ENCODE data around the gene EXT2.

EXT2 gene

GRCh38 chr11:44167046-44167445, 71.6 kb downstream of the EXT2 start:
- DNase-seq (ENCODE audit: low read depth): no peak

GRCh38 chr11:44171518-44171917, 76.0 kb downstream of the EXT2 start:
- no peak for DNase-seq (ENCODE audit: low read depth)

GRCh38 chr11:44172966-44173365, 77.5 kb downstream of the EXT2 start:
- no peak for DNase-seq (ENCODE audit: low read depth)

GRCh38 chr11:44174842-44175241, 79.4 kb downstream of the EXT2 start:
- DNase-seq (ENCODE audit: low read depth): no peak

DNA sequence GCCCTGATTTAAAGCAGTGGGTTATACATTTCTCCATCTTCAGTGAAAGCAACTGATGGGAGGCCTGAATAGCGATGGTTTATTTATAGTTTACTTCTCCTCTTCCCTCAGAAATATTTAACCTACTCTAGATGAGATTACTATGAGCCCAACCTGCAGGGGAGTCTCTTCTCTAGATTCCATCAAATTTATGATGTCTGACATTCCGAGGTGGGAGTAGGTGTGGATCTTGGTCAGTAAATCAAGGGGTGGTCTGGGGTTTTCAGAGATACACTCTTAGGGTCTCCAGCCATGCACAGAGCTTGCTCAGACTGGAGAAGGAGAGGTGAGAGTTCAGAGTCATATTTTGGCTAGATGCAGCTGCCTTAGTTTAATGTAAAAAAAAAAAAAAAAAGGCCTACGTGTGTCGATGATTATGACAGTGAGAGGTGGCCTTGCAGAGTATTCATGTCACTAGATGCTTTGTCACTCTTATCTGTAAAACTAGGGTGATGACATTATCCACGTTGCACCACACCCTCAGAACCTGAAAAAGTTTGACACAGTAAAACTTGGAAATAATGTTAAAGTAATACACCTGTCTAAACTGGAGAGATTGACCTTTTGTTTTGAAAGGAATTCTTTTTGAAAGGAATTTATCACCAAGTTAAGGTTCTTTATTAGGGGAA, 81.2 kb downstream of the EXT2 start:
- DNase-seq (ENCODE audit: low read depth): no peak

- DNase-seq (ENCODE audit: low read depth): no peak
Measured at GRCh38 chr11:44177905-44178304, 82.4 kb downstream of the EXT2 start.

GRCh38 chr11:44178381-44178780, 82.9 kb downstream of the EXT2 start:
- no peak for DNase-seq (ENCODE audit: low read depth)

- no peak for DNase-seq (ENCODE audit: low read depth)
Measured at GRCh38 chr11:44179173-44179572, 83.7 kb downstream of the EXT2 start.

GRCh38 chr11:44180107-44180506, 84.6 kb downstream of the EXT2 start:
- no peak for DNase-seq (ENCODE audit: low read depth)

- DNase-seq (ENCODE audit: low read depth): no peak
Measured at GRCh38 chr11:44185522-44185921, 90.0 kb downstream of the EXT2 start.

DNA sequence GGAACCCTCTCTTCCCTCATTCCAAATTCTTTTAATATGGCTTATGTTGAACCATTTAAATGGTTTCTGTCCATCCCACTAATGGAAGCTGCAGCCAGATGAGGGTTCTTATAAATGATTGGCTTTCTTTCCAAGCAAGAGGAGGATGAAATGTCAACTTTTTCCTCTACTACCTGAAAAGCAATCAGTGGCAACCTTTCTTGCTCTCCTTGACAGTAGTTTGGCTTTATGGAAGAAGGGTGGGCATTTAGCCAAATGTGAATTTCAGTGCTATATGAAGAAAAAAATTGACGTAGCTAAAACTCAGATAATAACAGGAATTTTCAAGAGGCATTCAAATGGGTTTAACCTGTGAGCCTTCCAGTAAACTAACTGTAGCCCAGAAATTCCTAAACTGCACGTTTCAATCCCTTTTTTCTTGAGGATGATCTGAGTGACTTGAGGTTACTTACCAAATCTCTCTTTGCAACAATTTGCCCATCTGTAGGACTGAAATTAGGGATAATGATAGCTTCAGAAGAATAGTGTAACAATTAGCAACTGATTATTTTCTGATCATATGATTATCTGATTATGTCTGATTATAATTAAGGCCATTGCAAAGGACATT, 90.9 kb downstream of the EXT2 start:
- DNase-seq (ENCODE audit: low read depth): no peak

DNA sequence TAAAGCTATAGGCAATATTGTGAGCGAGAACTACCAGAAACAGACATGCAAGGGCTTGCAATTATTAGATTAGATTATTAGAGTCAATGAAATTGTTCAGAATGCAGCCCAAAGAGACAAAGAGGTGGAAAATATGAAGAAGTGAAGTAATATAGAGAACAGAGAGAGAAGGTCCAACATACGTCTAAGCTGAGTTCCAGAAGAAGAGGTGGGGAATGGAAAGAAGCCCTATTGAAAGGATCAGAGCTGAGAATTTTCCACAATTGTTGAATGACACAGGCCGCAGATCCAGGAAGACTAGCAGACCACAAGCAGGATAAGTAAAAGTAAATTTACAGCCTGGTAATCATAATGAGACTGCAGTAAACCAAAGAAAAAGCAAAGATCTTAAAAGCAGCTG, 93.2 kb downstream of the EXT2 start:
- DNase-seq (ENCODE audit: low read depth): no peak

DNA sequence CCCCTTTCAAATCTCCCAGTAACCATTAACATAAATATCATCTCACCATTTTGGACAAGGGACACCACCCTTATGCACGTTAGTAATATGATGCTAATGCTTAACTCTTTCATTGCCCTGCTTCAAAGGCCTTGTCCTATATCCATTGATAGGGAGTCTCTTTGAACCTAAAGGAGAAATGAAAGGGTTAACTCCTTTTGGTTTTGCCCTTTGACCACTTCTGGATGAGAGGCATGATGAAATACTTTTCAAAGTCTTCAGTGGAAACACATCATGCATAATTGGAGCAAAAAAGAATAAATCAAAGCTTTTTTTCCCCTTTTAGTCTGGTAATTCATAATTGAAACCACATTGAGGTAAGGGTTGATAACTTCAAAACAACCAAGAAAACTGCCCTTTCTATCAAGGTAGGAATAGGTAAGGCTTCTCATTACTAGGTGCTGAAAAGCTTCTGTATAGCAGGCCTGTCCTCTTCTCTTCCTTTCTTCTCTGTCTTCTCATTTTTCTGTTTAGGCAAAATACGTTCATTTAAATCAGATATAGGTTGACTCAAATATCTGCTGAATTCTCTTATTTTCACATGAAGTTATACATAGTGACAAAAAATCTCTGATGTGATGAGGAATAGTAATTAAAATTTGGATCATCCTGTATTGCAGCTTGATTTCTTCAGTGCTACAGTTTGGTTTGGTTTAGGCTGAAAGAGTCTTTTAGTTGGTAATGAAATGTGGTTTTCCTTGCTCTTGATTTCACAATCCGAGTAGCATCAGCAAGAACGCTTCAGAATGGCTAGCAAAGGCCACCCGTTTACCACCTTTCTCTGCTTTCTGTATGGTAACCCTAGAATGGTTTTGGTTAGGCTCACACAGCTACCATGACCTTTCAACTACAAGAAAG, 94.8 kb downstream of the EXT2 start:
- no peak for DNase-seq (ENCODE audit: low read depth)

GRCh38 chr11:44190883-44191230, 95.4 kb downstream of the EXT2 start:
- DNase-seq (ENCODE audit: low read depth): no peak

DNA sequence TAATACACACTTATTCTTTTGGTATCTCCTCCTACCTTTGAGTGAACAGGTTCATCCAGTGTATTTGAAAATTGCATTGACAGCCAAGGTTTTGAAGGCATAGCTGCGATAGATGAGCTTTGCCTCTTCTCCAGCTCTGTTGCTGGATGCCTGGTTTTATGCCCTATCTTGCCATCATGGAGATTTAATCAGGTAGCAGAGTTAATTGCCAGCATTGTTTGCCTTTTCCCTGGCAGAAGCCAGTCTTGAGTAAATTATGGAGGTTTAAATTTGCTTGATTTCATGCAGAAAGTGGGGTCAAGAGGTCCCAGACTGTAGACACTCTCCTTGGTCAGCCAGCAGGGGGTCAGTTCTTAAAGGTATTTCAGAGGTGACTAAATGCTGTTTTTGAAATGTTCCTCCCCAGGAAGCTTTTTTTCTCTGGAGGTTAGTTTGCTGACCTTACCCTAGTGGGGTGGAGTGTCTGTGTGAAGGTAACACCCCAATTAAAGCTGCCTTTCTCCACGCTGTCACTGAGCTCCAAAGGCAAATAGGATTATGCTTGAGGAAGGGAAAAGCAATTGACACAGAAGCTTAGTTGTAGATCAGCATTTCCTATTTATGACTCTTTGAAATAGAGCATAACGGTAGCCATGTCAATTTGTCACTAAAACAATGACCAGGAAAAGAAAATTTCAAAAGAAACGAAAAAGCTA, 96.0 kb downstream of the EXT2 start:
- no peak for DNase-seq (ENCODE audit: low read depth)

DNA sequence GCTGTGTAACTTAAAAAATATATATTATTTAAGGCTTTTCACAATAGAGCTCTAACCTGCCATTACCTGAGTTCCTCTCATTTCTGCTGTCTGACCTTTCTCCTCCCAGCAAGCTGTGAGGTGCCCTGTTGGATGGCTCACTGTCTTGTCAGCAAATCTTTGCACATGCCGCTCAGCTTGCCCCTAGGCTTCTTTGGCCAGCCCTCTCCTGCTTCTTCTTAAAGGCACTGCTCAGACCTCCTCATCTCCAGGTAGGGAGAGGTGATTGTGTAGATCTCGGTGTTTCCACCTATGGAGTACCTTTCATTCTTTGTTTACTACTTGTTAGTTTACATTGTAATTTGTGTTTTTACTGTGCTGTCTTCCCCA, 96.5 kb downstream of the EXT2 start:
- no peak for DNase-seq (ENCODE audit: low read depth)

GRCh38 chr11:44192462-44193100, 97.1 kb downstream of the EXT2 start:
- no peak for DNase-seq (ENCODE audit: low read depth)

DNA sequence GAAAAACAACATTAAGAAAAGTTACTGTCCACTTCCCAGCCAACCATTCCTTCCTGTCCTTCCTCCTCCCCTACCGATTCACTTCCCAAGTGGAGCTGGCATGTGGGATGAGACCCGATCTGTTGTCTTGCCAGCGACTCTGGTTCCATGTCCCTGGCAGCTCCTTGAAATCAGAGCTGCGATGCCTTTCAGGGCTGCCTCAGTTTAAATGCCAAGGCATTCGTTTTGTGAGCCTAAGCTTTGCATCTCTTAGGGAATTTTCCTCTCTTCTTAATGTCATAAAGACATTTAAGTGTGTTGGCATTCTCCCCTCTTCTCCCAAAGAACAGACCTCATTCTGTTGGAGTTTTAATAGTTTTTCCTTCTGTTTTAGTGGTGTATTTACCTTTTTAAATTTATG, 98.4 kb downstream of the EXT2 start:
- DNase-seq (ENCODE audit: low read depth): no peak

- no peak for DNase-seq (ENCODE audit: low read depth)
Measured at GRCh38 chr11:44198146-44198724, 102.8 kb downstream of the EXT2 start.

DNA sequence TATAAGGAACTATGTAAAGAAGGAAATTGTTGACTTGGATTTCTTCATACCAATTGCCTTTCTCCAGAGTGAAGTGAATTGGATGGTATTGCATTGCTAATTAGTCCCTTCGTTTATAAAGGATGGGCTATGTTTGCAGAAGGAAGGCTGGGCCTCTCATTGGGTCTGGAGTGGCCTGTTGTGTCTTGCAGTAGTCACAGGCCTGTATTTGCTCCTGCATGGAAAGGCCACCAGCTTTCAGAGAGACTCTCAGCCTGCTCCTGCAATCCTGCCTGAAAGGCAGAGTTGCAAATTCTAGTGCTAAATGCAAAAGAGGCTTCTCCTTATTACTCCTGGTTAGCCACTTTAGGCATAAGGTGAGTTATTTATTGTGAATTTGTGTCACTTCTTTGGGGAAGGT, 103.8 kb downstream of the EXT2 start:
- DNase-seq (ENCODE audit: low read depth): no peak

DNA sequence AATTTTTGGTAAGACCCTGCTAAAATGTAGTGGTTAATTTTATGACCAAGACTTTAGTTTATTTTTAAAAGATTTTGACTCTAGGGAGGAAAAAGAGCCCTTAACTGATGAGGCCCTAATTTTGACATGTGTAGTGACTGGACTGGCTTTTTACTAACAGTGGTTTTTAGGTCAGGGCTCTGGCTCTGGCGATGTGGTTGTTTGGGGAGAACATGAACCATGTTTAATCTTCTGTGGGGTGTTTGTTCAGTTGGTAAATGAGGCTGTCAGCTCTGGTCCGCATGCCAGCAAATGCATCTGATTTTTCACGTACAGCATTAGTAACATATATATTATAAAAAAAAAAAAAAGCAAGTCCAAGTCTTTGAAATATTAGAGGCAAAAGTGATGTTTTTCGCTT, 104.3 kb downstream of the EXT2 start:
- no peak for DNase-seq (ENCODE audit: low read depth)

Measured in T-helper 22 cell (primary cell).